Fibroblast of villous mesenchyme (primary cell): ENCODE results near the gene OR10X1. TPM values are rescaled to one million over a fixed set of nuclear protein-coding genes. Genes with fewer than 3 reads are reported as not detected.

ENCODE experiments used
- DNase-seq: peaks from one replicate; pipeline ENCODE4 v3.0.0-alpha.2; 2010; ENCODE audit warnings: low read depth
- H3K4me3 ChIP-seq: 2 replicates; pipeline ENCODE4 v1.5.1; 2011; ENCODE audit warnings: low read depth, mild to moderate bottlenecking, low read length
- total RNA-seq: library from RNA; depleted of rRNA; stranded (reverse); fragments of >200 nt; gene quantifications from 2 replicates; pipeline ENCODE4 v1.2.3, GENCODE V29; 2012
- TF ChIP-seq, protein P1 (sequence below): IDR thresholded peaks from 2 replicates; pipeline ENCODE4 v1.5.1; 2012; ENCODE audit warnings: low read depth, mild to moderate bottlenecking, low read length; ENCODE audit not compliant: insufficient read depth

Gene OR10X1, protein sequence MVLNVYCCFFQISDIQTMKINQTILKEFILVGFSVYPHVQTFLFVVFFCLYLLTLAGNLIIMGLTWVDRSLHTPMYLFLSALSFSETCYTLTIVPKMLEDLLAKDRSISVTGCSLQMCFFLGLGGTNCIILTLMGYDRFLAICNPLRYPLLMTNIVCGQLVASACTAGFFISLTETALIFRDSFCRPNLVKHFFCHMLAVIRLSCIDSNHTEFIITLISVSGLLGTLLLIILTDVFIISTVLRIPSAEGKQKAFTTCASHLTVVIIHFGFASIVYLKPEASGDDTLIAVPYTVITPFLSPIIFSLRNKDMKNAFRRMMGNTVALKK
- not detected in 2 replicates for total RNA-seq

DNA sequence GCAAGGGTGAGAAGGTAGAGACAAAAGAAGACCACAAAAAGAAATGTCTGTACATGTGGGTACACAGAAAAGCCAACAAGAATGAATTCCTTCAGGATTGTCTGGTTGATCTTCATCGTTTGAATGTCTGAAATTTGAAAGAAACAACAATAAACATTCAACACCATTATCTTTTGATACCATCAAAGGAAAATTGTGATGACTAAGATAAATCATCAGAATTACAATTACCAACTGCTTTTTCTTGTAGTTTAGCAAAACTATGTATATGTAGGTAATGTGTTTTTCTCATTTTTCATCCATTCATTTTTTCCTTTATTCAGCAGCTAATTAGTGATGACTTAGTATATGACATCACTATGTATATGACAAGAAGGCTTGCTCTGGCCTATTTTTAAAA, at the start of gene OR10X1:
OR10X1 (minus strand) TSS at position 167 of the 400 bp plus-strand sequence; CDS start at position 167, 0 bp downstream.
- TF ChIP-seq, protein P1, sequence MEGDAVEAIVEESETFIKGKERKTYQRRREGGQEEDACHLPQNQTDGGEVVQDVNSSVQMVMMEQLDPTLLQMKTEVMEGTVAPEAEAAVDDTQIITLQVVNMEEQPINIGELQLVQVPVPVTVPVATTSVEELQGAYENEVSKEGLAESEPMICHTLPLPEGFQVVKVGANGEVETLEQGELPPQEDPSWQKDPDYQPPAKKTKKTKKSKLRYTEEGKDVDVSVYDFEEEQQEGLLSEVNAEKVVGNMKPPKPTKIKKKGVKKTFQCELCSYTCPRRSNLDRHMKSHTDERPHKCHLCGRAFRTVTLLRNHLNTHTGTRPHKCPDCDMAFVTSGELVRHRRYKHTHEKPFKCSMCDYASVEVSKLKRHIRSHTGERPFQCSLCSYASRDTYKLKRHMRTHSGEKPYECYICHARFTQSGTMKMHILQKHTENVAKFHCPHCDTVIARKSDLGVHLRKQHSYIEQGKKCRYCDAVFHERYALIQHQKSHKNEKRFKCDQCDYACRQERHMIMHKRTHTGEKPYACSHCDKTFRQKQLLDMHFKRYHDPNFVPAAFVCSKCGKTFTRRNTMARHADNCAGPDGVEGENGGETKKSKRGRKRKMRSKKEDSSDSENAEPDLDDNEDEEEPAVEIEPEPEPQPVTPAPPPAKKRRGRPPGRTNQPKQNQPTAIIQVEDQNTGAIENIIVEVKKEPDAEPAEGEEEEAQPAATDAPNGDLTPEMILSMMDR, result no peak
- no peak within 1 kb of the TSS for H3K4me3 ChIP-seq
- DNase-seq, result no peak

DNA sequence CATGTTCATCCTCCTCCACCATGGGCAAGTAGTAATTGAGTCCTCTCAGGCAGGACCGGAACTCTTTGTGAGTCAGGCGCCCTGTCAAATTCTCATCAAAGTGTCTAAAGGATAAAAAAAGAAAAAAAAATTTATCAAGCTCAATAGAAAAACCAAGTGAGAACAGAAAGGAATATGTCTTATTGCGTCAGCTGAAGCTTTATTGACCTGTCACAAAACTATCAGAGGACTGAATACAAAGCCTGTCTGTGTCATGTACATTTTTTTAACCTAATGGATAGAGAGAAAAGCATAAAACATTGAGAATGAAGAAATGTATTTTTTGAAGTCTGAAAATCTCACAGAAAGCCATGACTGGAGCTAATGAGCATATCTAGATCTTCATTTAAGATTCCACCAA, 34.1 kb upstream of the OR10X1 start:
- no peak overlapping the region for H3K4me3 ChIP-seq
- TF ChIP-seq, protein P1, result no peak
- DNase-seq, result no peak

DNA sequence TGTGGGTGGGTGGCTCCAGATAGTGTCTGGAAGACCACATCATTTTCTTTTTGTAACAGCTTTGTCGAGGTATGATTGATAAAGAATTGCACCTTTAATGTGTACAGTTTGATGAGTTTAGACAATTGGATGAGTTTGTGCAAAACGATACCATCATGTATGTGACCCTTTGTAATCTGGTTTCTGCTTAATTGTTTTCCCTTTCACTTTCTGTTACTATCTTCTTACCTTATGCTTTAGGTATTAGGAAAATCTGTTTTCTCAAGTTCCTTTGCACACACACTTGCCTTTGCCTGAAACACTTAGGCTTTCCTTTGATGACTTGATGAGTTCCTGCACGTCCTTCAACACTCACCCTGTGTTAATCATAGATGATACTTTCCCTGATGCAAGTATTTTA, 32.2 kb upstream of the OR10X1 start:
- TF ChIP-seq, protein P1, result no peak
- no peak overlapping the region for H3K4me3 ChIP-seq
- DNase-seq, result no peak

DNA sequence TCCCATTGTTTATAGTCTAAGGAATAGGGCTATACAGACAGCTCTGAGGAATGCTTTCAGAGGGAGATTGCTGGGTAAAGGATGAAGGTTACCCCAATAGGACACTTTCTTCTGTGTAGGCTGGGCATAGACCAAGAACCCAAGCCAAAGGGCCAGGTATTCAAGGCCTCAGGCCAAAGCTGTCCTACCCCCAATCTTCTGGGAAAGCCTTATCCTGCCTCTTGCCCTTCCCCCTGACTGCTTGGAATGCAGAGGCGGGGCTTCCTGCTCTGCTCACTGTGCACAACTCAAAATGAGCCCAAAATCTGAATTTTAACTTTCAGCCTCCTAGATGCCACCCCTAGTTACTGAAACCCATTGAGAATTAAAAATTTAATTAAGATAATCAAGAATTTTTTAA, 27.6 kb upstream of the OR10X1 start:
- DNase-seq, result no peak
- TF ChIP-seq, protein P1, result no peak
- no peak overlapping the region for H3K4me3 ChIP-seq

DNA sequence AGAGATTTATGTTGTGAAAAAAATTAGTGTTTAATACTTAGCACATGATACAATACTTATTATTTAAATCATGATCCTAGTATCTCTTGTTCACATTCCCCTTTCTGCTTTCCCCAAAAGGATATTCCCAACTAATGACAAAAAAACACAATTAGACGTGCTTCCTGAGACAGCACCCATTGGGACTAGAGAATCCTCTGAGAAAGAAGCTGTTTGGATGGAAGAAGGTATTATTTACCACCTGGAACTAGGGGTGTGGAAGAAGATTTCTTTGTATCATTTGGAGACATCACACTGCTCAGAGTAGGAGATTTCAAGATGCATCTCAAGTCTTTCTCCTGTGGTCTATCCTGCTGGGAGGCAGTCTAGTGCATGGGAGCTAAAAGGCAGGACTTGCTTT, 25.3 kb upstream of the OR10X1 start, which contains the start of gene OR10Z1:
OR10Z1 (plus strand) TSS at position 301 of the 400 bp plus-strand sequence. CDS start 1,171 bp downstream, outside the sequence.
- H3K4me3 ChIP-seq, result no peak within 1 kb of the TSS
- no peak for DNase-seq
- TF ChIP-seq, protein P1, result no peak

DNA sequence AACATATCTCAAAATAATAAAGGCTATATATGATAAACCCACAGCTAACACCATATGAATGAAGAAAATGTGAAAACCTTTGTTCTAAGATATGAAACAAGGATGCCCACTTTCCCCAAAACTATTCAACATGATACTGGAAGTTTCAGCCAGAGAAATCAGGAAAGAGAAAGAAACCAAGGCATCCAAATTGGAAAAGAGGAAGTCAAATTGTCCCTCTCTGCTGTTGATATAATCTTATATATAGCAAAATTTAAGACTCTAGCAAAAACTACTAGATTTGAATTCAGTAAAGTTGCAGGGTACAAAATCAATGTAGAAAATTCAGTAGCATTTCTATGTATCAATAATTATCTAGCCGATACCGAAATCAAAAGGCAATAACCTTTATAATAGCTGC, 21.0 kb upstream of the OR10X1 start:
- TF ChIP-seq, protein P1, result no peak
- DNase-seq, result no peak
- H3K4me3 ChIP-seq, result no peak overlapping the region

DNA sequence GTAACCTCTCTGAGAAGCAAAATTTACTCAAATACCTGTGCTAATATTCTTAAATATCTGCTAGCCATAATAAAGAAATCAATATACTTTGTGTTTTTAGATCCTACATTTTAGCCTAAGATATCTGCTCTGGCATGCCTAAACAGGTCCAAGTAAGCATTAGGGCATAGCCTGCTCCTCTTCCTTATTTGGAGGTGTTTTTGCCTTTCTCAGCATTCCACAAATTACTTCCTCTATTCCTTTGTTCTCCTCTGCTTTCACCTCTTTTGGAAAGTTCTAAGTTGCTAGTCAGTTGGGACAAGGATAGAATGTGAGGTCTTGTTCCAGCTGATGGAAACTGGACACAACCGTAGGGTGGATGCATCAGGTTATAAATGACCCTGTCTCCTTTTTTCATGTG, 7.2 kb upstream of the OR10X1 start:
- TF ChIP-seq, protein P1, result no peak
- DNase-seq, result no peak
- no peak overlapping the region for H3K4me3 ChIP-seq
